Muscle layer of duodenum (tissue), 2 donors: ENCODE measurements around the gene NR6A1.

Experiments
- H3K27ac ChIP-seq: one replicate; pipeline ENCODE4 v1.7.0; 2013; ENCODE audit warnings: mild to moderate bottlenecking, low read length
- H3K27me3 ChIP-seq: one replicate; pipeline ENCODE4 v1.7.0; 2013; ENCODE audit warnings: low read depth, mild to moderate bottlenecking, control low read depth, low read length
- H3K36me3 ChIP-seq, 2 donors: one replicate each; pipeline ENCODE4 v1.7.0; 2013; ENCODE audit warnings: low read length in 2 of 2, control low read depth in 1 of 2, mild to moderate bottlenecking in 1 of 2; ENCODE audit not compliant: insufficient read depth in 2 of 2, control insufficient read depth in 1 of 2
- H3K4me1 ChIP-seq, 2 donors: one replicate each; pipeline ENCODE4 v1.7.0; 2013; ENCODE audit warnings: low read length in 2 of 2, mild to moderate bottlenecking in 2 of 2, control low read depth in 1 of 2, moderate library complexity in 1 of 2; ENCODE audit not compliant: insufficient read depth in 2 of 2, control insufficient read depth in 1 of 2
- H3K4me3 ChIP-seq, 2 donors: one replicate each; pipeline ENCODE4 v1.7.0; 2013; ENCODE audit warnings: low read length in 2 of 2, low read depth in 1 of 2, mild to moderate bottlenecking in 1 of 2
- H3K9me3 ChIP-seq, 2 donors: one replicate each; pipeline ENCODE4 v1.7.0; 2013; ENCODE audit warnings: low read length in 2 of 2, control low read depth in 1 of 2, mild to moderate bottlenecking in 1 of 2; ENCODE audit not compliant: control insufficient read depth in 1 of 2
- donor health status: healthy.

Gene NR6A1

GRCh38 chr9:124771021-124771866, at the start of gene NR6A1:
Gene NR6A1, minus strand, starts transcription at chr9:124771311.
- peak within 1 kb of the TSS; percentile 74 for H3K27ac ChIP-seq
- H3K27me3 ChIP-seq = no peaks in the 10 kb centered on the region
- H3K4me1 ChIP-seq = peaks cover 0 to 29% of the 10 kb centered on the region in 2 donors
- H3K9me3 ChIP-seq = no peaks in the 10 kb centered on the region
- no peaks in the 10 kb centered on the region for H3K36me3 ChIP-seq
- H3K4me3 ChIP-seq = peak within 1 kb of the TSS; percentile 92 to 93

GRCh38 chr9:124818431-124819281, 47.5 kb upstream of the NR6A1 start:
- H3K36me3 ChIP-seq = no peaks in the 10 kb centered on the region
- no peak overlapping the region for H3K27ac ChIP-seq
- no peaks in the 10 kb centered on the region for H3K27me3 ChIP-seq
- no peaks in the 10 kb centered on the region for H3K9me3 ChIP-seq
- H3K4me3 ChIP-seq = no peak overlapping the region
- no peaks in the 10 kb centered on the region for H3K4me1 ChIP-seq

GRCh38 chr9:124815601-124816000, 44.5 kb upstream of the NR6A1 start:
- H3K27me3 ChIP-seq = no peaks in the 10 kb centered on the region
- H3K36me3 ChIP-seq = no peaks in the 10 kb centered on the region
- no peak overlapping the region for H3K27ac ChIP-seq
- H3K4me3 ChIP-seq = no peak overlapping the region
- no peaks in the 10 kb centered on the region for H3K9me3 ChIP-seq
- H3K4me1 ChIP-seq = peaks cover 4 to 27% of the 10 kb centered on the region in 2 donors

- H3K4me3 ChIP-seq = no peak overlapping the region
- H3K27ac ChIP-seq = no peak overlapping the region
Measured at GRCh38 chr9:124814164-124814535, 43.0 kb upstream of the NR6A1 start.

GRCh38 chr9:124813501-124814163, 42.5 kb upstream of the NR6A1 start:
- Histone ChIP-seq H3K27ac (no peak overlapping the region), H3K9me3 (no peaks in the 10 kb centered on the region), H3K27me3 (no peaks in the 10 kb centered on the region), H3K4me1 (peaks cover 4 to 27% of the 10 kb centered on the region in 2 donors), H3K36me3 (no peaks in the 10 kb centered on the region), H3K4me3 (no peak overlapping the region)

More at GRCh38 chr9:124814164-124814535, 43.0 kb upstream of the NR6A1 start:
- no peaks in the 10 kb centered on the region for H3K9me3 ChIP-seq
- no peaks in the 10 kb centered on the region for H3K27me3 ChIP-seq
- no peaks in the 10 kb centered on the region for H3K36me3 ChIP-seq
- peaks cover 4 to 27% of the 10 kb centered on the region in 2 donors for H3K4me1 ChIP-seq

GRCh38 chr9:124813041-124813440, 41.9 kb upstream of the NR6A1 start:
- Histone ChIP-seq H3K36me3 (no peaks in the 10 kb centered on the region), H3K4me1 (peaks cover 4 to 27% of the 10 kb centered on the region in 2 donors), H3K9me3 (no peaks in the 10 kb centered on the region), H3K4me3 (no peak overlapping the region), H3K27me3 (no peaks in the 10 kb centered on the region), H3K27ac (no peak overlapping the region)

- H3K9me3 ChIP-seq = no peaks in the 10 kb centered on the region
- no peaks in the 10 kb centered on the region for H3K36me3 ChIP-seq
- no peaks in the 10 kb centered on the region for H3K27me3 ChIP-seq
- H3K4me1 ChIP-seq = peaks cover 4 to 27% of the 10 kb centered on the region in 2 donors
- H3K4me3 ChIP-seq = no peak overlapping the region
- H3K27ac ChIP-seq = no peak overlapping the region
Measured at GRCh38 chr9:124812441-124812876, 41.3 kb upstream of the NR6A1 start.

- peak overlapping the region; percentile 73 for H3K27ac ChIP-seq
- H3K9me3 ChIP-seq = no peaks in the 10 kb centered on the region
- peaks cover 4 to 27% of the 10 kb centered on the region in 2 donors for H3K4me1 ChIP-seq
- no peaks in the 10 kb centered on the region for H3K36me3 ChIP-seq
- H3K4me3 ChIP-seq = peak overlapping the region in 1 of 2 donors; percentile 32
- H3K27me3 ChIP-seq = no peaks in the 10 kb centered on the region
Measured at GRCh38 chr9:124810663-124811355, 39.7 kb upstream of the NR6A1 start.

GRCh38 chr9:124809741-124810500, 38.8 kb upstream of the NR6A1 start:
- no peak overlapping the region for H3K27ac ChIP-seq

GRCh38 chr9:124809211-124809610, 38.1 kb upstream of the NR6A1 start:
- peaks cover 4 to 27% of the 10 kb centered on the region in 2 donors for H3K4me1 ChIP-seq
- H3K36me3 ChIP-seq = no peaks in the 10 kb centered on the region
- H3K27me3 ChIP-seq = no peaks in the 10 kb centered on the region
- H3K4me3 ChIP-seq = no peak overlapping the region
- no peak overlapping the region for H3K27ac ChIP-seq
- no peaks in the 10 kb centered on the region for H3K9me3 ChIP-seq

More at GRCh38 chr9:124809741-124810500, 38.8 kb upstream of the NR6A1 start:
- H3K4me3 ChIP-seq = no peak overlapping the region
- H3K9me3 ChIP-seq = no peaks in the 10 kb centered on the region
- no peaks in the 10 kb centered on the region for H3K27me3 ChIP-seq
- H3K4me1 ChIP-seq = peaks cover 4 to 27% of the 10 kb centered on the region in 2 donors
- H3K36me3 ChIP-seq = no peaks in the 10 kb centered on the region
